SK-N-MC (cell line): ENCODE measurements around the gene CLSTN2.

ENCODE experiments used
- EZH2 ChIP-seq: fragments of 200-600 bp; sonication (generic); IDR thresholded peaks from one replicate; pipeline ENCODE4 v1.6.1; 2017; ENCODE audit warnings: antibody characterized with exemption
- POLR2AphosphoS5 ChIP-seq: IDR thresholded peaks from 2 replicates; pipeline ENCODE4 v1.6.1; 2012; ENCODE audit warnings: mild to moderate bottlenecking, low read depth, low read length, borderline replicate concordance

DNA sequence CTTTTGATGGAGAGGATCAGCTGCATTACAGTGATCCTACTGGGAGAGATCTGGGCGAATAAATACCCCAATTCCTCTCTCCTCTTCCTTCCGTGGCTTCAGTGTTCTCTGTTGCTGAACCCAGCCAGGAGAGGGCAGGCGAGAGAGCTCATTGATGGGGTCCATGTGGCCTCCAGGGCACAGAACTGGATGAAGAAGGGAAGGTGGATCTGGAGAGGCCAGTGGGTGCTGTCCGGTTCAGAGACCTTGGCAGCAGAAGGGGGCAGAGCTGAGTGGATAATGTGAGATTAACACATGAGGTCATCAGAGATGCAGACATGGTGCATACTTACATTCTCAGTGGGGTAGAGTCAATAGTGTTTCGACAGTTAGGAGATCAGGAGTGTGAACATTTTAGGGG, 193.6 kb downstream of the CLSTN2 start:
- TF ChIP-seq POLR2AphosphoS5 = no peak
- TF ChIP-seq EZH2 = no peak
